Activated B cell treated with CpG ODN at 0.5 μM for 24 hours (primary cell): ENCODE results near the gene ERO1B. TPM values are rescaled to one million over a fixed set of nuclear protein-coding genes. Genes with fewer than 3 reads are reported as not detected.

ENCODE experiments used
- ATAC-seq: fragments of 200-7000 bp; cut with Tn5 transposase; one replicate; pipeline ENCODE4 v1.10.0; 2021; ENCODE audit warnings: low read depth, mild to moderate bottlenecking, moderate library complexity
- CTCF ChIA-PET: fragments of 350-600 bp; sonication (Branson Sonifier 250); formaldehyde crosslinking; loops from one replicate; lab custom pipeline; 2021; ENCODE audit warnings: antibody characterized with exemption; lab: Charles Lee
- POLR2A ChIA-PET: fragments of 350-600 bp; sonication (Branson Sonifier 250); formaldehyde crosslinking; loops from one replicate; lab custom pipeline; 2021; ENCODE audit warnings: antibody characterized with exemption; lab: Charles Lee
- DNase-seq: peaks from one replicate; pipeline ENCODE4 v3.0.0; 2022
- H3K27ac Mint-ChIP-seq: one replicate; pipeline ENCODE4 v1.8.0; 2020; ENCODE audit warnings: mixed read lengths
- H3K27me3 Mint-ChIP-seq: one replicate; pipeline ENCODE4 v1.8.0; 2021; ENCODE audit warnings: mixed read lengths
- H3K36me3 Mint-ChIP-seq: one replicate; pipeline ENCODE4 v1.8.0; 2021; ENCODE audit warnings: low read depth, mixed read lengths
- H3K4me1 Mint-ChIP-seq: one replicate; pipeline ENCODE4 v1.8.0; 2021; ENCODE audit warnings: mixed read lengths
- H3K4me3 Mint-ChIP-seq: one replicate; pipeline ENCODE4 v1.8.0; 2020; ENCODE audit warnings: mild to moderate bottlenecking, mixed read lengths
- H3K9me3 Mint-ChIP-seq: one replicate; pipeline ENCODE4 v1.8.0; 2020; ENCODE audit warnings: mixed read lengths
- intact Hi-C: fragments of 100-400 bp; cut with micrococcal nuclease; formaldehyde crosslinking; loops from one replicate; pipeline ENCODE4 v1.15.1; 2024
- total RNA-seq: library from RNA; stranded (reverse); gene quantifications from 2 replicates; pipeline ENCODE4 v1.2.3, GENCODE V29; 2022
- TF ChIP-seq, protein P1 (sequence below): fragments of 200-600 bp; IDR thresholded peaks from one replicate; pipeline ENCODE4 v1.8.0; 2022; ENCODE audit warnings: antibody characterized with exemption, mild to moderate bottlenecking

ERO1B gene
- total RNA-seq, 1 donor from 2014 or later = 17.5 TPM

DNA sequence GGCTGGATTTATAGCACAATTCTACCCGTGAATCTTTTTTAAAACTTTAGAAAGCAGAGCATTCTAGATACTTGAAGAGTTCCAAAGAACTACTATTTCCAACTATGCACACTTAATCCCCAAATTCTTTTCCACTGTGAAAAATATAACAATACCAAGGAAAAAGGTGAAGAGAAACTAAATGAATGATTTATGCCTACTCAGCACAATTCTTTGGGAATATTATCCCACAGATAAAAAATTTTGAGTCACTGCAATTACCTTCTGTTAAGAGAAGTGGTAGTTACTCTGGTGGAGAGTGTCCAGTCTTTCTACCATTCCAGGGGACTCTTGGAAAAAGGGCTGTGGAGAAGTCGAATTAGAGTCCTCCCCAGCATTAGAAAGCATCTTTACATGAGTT, 39.2 kb downstream of the ERO1B start:
- no peak for ATAC-seq
- TF ChIP-seq, protein P1, sequence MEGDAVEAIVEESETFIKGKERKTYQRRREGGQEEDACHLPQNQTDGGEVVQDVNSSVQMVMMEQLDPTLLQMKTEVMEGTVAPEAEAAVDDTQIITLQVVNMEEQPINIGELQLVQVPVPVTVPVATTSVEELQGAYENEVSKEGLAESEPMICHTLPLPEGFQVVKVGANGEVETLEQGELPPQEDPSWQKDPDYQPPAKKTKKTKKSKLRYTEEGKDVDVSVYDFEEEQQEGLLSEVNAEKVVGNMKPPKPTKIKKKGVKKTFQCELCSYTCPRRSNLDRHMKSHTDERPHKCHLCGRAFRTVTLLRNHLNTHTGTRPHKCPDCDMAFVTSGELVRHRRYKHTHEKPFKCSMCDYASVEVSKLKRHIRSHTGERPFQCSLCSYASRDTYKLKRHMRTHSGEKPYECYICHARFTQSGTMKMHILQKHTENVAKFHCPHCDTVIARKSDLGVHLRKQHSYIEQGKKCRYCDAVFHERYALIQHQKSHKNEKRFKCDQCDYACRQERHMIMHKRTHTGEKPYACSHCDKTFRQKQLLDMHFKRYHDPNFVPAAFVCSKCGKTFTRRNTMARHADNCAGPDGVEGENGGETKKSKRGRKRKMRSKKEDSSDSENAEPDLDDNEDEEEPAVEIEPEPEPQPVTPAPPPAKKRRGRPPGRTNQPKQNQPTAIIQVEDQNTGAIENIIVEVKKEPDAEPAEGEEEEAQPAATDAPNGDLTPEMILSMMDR = no peak
- Mint-ChIP-seq H3K27me3 (no peaks in the 10 kb centered on the region), H3K4me1 (no peaks in the 10 kb centered on the region), H3K36me3 (peaks cover 40% of the 10 kb centered on the region), H3K9me3 (no peaks in the 10 kb centered on the region), H3K4me3 (no peak overlapping the region), H3K27ac (no peak overlapping the region)
- POLR2A ChIA-PET = no interaction called here
- intact Hi-C loops = no loop called here
- no peak for DNase-seq
- CTCF ChIA-PET = no interaction called here

DNA sequence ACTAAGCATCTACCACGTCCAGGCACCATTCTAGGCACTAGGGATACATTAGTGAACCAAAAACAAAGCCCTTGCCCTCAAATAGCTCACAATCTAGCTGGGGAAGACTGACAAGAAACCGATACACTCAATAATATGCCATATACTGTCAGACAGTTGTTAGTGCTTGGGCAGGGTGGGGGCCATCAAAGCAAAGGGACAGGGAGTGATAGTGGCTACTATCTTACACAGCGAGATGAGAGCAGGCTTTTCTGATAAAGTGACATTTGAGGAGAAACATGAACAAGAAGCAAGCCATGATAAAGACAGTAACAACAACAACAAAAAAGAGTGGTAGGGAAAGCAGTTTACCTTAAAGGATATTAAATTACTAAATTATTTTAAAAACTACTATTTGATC, 41.1 kb downstream of the ERO1B start:
- H3K27me3 Mint-ChIP-seq = no peaks in the 10 kb centered on the region
- POLR2A ChIA-PET = no interaction called here
- no peak overlapping the region for H3K4me3 Mint-ChIP-seq
- H3K9me3 Mint-ChIP-seq = no peaks in the 10 kb centered on the region
- CTCF ChIA-PET = no interaction called here
- ATAC-seq (no peak), DNase-seq (no peak)
- intact Hi-C loops = no loop called here
- H3K27ac Mint-ChIP-seq = no peak overlapping the region
- H3K4me1 Mint-ChIP-seq = no peaks in the 10 kb centered on the region
- peaks cover 41% of the 10 kb centered on the region for H3K36me3 Mint-ChIP-seq
- TF ChIP-seq, protein P1 = no peak

DNA sequence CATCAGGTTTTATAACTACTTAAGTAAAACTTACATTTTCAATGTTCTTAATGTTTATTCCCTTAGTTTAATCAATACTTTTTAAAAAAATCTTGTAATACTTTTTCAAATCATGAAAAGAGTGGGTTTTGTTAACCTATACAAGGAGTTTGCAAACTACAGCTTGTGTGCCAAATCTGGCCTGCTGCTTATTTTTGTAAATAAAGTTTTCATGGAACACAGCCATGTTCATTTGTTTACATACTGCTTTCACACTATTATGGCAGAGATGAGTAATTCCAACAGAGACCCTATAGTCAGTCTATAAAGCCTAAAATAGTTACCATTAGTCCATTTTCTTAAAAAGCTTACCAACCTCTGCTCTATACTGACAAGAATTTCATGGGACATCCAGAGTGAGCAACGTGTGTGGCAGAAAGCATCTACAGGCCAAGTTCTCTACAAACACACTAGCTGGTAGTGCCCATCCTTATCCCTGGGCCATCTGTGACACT, 42.6 kb downstream of the ERO1B start:
- POLR2A ChIA-PET = interaction anchor here (0.6 kb wide), 1 partner anchor 9 kb away, joined by 6 read pairs; no protein-coding TSS in a partner anchor
- intact Hi-C loops = no loop called here
- DNase-seq (no peak), ATAC-seq (no peak)
- Mint-ChIP-seq H3K27ac (no peak overlapping the region), H3K4me1 (no peaks in the 10 kb centered on the region), H3K4me3 (no peak overlapping the region), H3K36me3 (peaks cover 50% of the 10 kb centered on the region), H3K9me3 (no peaks in the 10 kb centered on the region), H3K27me3 (no peaks in the 10 kb centered on the region)
- CTCF ChIA-PET = no interaction called here
- TF ChIP-seq, protein P1 = no peak

DNA sequence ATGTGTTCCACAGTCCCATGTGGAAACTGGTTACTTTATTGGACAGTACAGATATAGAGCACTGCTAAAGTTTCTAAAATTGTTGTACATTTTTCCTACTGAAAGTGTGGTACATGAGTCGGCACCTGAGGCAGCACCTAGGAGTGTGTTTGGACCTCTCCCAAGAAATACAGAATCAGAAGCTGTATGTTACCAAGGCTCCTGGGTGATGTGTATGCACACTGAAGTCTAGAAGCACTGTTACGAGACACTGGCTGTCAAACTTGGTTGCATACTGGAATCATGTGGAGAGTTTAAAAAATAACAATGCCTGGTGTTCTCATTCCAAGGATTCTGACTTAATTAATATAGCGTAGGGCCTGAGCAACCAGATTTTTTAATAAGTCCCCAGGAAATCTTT, 46.6 kb downstream of the ERO1B start:
- intact Hi-C loops = no loop called here
- DNase-seq = no peak
- no peak overlapping the region for H3K4me3 Mint-ChIP-seq
- no peaks in the 10 kb centered on the region for H3K9me3 Mint-ChIP-seq
- TF ChIP-seq, protein P1 = no peak
- POLR2A ChIA-PET = no interaction called here
- H3K36me3 Mint-ChIP-seq = peaks cover 48% of the 10 kb centered on the region
- no peaks in the 10 kb centered on the region for H3K27me3 Mint-ChIP-seq
- no peak for ATAC-seq
- H3K27ac Mint-ChIP-seq = no peak overlapping the region
- no peaks in the 10 kb centered on the region for H3K4me1 Mint-ChIP-seq
- CTCF ChIA-PET = no interaction called here

DNA sequence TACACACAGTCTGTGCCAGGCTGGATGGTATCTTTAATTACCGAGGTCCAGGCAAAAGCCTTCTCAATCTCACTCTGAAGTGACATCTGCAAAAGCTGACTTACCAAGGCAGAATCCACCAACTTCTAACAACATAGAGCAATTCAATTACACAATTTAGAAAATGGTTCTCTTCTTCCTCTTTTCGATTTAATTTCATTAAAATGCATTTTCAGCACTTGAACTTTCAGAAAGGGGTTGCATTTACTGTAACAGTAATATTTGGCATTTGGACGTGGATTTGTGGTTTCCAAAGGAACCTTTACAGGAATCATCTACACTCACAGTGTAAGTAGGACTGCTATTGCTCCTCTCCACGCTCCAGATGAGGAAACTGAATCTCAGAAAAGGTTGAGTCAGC, 53.3 kb downstream of the ERO1B start:
- ChIA-PET POLR2A (no interaction called here), CTCF (interaction anchor here (0.6 kb wide), 1 partner anchor 21 kb away, joined by 3 read pairs; no protein-coding TSS in a partner anchor)
- TF ChIP-seq, protein P1 = no peak
- no peaks in the 10 kb centered on the region for H3K9me3 Mint-ChIP-seq
- peaks cover 51% of the 10 kb centered on the region for H3K36me3 Mint-ChIP-seq
- intact Hi-C loops = no loop called here
- no peak overlapping the region for H3K27ac Mint-ChIP-seq
- no peak overlapping the region for H3K4me3 Mint-ChIP-seq
- no peak for ATAC-seq
- no peaks in the 10 kb centered on the region for H3K4me1 Mint-ChIP-seq
- DNase-seq = no peak
- no peaks in the 10 kb centered on the region for H3K27me3 Mint-ChIP-seq
